Measurements from ENCODE around the gene MYCBPAP.

DNA sequence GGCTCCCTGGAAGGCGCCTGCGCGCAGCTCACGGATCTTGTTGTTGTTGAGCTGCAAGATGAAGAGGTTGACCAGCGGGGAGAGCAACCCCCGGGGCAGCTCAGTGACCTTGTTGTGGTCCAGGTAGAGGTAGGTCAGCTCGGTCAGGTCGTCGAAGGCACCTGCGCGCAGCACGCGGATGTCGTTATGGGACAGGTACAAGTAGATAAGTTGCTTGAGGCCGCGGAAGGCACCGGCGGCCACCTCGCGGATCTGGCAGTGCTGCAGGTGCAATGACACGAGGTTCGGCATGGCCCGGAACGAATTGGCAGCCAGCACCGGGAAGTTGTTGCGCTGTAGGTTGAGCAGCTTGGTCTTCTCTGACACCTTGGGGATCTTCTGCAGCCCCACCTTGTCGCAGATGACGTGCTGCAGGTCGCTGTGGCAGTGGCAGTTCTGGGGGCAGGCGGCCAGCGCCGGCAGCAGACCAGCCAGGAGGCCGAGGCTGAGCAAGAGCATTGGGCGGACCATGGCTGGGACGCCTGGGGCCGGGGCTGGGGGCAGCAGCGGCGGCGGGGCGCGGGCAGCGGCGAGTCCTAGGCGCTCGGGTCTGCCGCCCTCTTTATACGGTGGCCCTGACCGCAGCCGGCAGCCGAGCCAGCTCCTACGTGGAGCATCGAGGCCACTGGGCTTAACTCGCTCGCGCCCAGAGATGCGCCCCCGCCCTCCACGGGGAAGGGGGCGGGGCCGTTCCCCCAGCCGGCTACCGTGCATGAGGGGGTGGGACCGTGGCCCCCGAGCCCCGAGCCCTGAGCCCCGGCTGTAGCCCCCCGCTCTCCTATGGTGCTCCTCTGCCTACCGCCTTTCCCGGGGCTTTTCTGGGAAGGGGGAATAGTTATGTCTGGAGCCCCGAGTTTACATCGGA is 39.7 kb upstream of the MYCBPAP start, which contains the start of gene CHAD:
- TF ChIP-seq, protein P1, sequence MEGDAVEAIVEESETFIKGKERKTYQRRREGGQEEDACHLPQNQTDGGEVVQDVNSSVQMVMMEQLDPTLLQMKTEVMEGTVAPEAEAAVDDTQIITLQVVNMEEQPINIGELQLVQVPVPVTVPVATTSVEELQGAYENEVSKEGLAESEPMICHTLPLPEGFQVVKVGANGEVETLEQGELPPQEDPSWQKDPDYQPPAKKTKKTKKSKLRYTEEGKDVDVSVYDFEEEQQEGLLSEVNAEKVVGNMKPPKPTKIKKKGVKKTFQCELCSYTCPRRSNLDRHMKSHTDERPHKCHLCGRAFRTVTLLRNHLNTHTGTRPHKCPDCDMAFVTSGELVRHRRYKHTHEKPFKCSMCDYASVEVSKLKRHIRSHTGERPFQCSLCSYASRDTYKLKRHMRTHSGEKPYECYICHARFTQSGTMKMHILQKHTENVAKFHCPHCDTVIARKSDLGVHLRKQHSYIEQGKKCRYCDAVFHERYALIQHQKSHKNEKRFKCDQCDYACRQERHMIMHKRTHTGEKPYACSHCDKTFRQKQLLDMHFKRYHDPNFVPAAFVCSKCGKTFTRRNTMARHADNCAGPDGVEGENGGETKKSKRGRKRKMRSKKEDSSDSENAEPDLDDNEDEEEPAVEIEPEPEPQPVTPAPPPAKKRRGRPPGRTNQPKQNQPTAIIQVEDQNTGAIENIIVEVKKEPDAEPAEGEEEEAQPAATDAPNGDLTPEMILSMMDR (IDR thresholded peaks at IDR 0.05), result no peak
- TF ChIP-seq MAZ (IDR thresholded peaks at IDR 0.05; ENCODE audit: borderline replicate concordance, low read depth, low read length), result no peak
- TF ChIP-seq, protein P2, sequence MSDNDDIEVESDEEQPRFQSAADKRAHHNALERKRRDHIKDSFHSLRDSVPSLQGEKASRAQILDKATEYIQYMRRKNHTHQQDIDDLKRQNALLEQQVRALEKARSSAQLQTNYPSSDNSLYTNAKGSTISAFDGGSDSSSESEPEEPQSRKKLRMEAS (IDR thresholded peaks at IDR 0.05), result no peak
- no peak for TF ChIP-seq JUN (IDR thresholded peaks at IDR 0.05)
- TF ChIP-seq CHD2 (IDR thresholded peaks at IDR 0.05; ENCODE audit: low read length, partially characterized antibody), result no peak
- no peak for TF ChIP-seq HEYL (CRISPR knock-in tag; IDR thresholded peaks at IDR 0.05)
- TF ChIP-seq CEBPB (IDR thresholded peaks at IDR 0.05), result no peak
- no peak for TF ChIP-seq BHLHE40 (IDR thresholded peaks at IDR 0.05; ENCODE audit: low read depth, low read length)
- no peak for TF ChIP-seq EP300 (IDR thresholded peaks at IDR 0.05)
- TF ChIP-seq, protein P3, sequence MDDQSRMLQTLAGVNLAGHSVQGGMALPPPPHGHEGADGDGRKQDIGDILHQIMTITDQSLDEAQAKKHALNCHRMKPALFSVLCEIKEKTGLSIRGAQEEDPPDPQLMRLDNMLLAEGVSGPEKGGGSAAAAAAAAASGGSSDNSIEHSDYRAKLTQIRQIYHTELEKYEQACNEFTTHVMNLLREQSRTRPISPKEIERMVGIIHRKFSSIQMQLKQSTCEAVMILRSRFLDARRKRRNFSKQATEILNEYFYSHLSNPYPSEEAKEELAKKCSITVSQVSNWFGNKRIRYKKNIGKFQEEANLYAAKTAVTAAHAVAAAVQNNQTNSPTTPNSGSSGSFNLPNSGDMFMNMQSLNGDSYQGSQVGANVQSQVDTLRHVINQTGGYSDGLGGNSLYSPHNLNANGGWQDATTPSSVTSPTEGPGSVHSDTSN (IDR thresholded peaks at IDR 0.05), result no peak
- TF ChIP-seq HOXB13 (CRISPR knock-in tag; IDR thresholded peaks at IDR 0.05; ENCODE audit: low read depth), result no peak
- TF ChIP-seq RCOR1 (IDR thresholded peaks at IDR 0.05; ENCODE audit: low read depth, low read length), result no peak
- TF ChIP-seq POLR2A (IDR thresholded peaks at IDR 0.05; ENCODE audit: low read length), result no peak

Measured in A549 (cell line).